Neural cell (in vitro differentiated cells): Measurements from ENCODE around the gene MAMDC2. TPM values are rescaled to one million over a fixed set of nuclear protein-coding genes. Genes with fewer than 3 reads are reported as not detected.

Source experiments
- H2AFZ ChIP-seq: fragments of 200-600, 300-800 bp; sonication (generic), shearing (Covaris generic); 2 replicates; pipeline ENCODE4 v1.6.0; 2014; ENCODE audit warnings: low read depth, mild to moderate bottlenecking, antibody characterized with exemption, low read length, moderate library complexity
- H3F3A ChIP-seq: fragments of 200-600 bp; shearing (Covaris generic); 2 replicates; pipeline ENCODE4 v1.6.1; 2016; ENCODE audit warnings: mild to moderate bottlenecking, moderate library complexity, mixed read lengths, antibody characterized with exemption, low read length; ENCODE audit not compliant: insufficient read depth, poor library complexity, severe bottlenecking
- H3K27ac ChIP-seq: fragments of 200-600, 300-800 bp; sonication (generic), shearing (Covaris generic); 2 replicates; pipeline ENCODE4 v1.5.1; 2014; ENCODE audit warnings: mild to moderate bottlenecking, low read length, moderate library complexity
- H3K27me3 ChIP-seq: fragments of 300-800, 200-600 bp; sonication (generic), shearing (Covaris generic); 2 replicates; pipeline ENCODE4 v1.6.0; 2014; ENCODE audit warnings: mild to moderate bottlenecking, low read depth, low read length, moderate library complexity; ENCODE audit not compliant: insufficient read depth
- H3K36me3 ChIP-seq: fragments of 300-800, 200-600 bp; sonication (generic), shearing (Covaris generic); 2 replicates; pipeline ENCODE4 v1.5.1; 2014; ENCODE audit warnings: mild to moderate bottlenecking, antibody characterized with exemption, low read length, moderate library complexity; ENCODE audit not compliant: insufficient read depth
- H3K4me2 ChIP-seq: fragments of 300-800, 200-600 bp; sonication (generic), shearing (Covaris generic); 2 replicates; pipeline ENCODE4 v1.6.0; 2014; ENCODE audit warnings: mild to moderate bottlenecking, low read length
- H3K4me3 ChIP-seq: fragments of 300-800, 200-600 bp; sonication (generic), shearing (Covaris generic); 2 replicates; pipeline ENCODE4 v1.5.1; 2014; ENCODE audit warnings: mild to moderate bottlenecking, low read length, moderate library complexity
- H3K79me2 ChIP-seq: fragments of 200-600 bp; shearing (Covaris generic); replicated peaks from 2 replicates; pipeline ENCODE4 v1.6.0; 2014; ENCODE audit warnings: mild to moderate bottlenecking, low read length, moderate library complexity; ENCODE audit not compliant: insufficient read depth
- H3K9ac ChIP-seq: fragments of 300-800, 200-600 bp; sonication (generic), shearing (Covaris generic); 2 replicates; pipeline ENCODE4 v1.6.1; 2016; ENCODE audit warnings: mild to moderate bottlenecking, low read length, mixed read lengths
- H3K9me2 ChIP-seq: fragments of 200-600 bp; shearing (Covaris generic); 2 replicates; pipeline ENCODE4 v1.6.1; 2016; ENCODE audit warnings: mild to moderate bottlenecking, low read length, mixed read lengths; ENCODE audit not compliant: insufficient read depth
- H3K9me3 ChIP-seq: fragments of 200-600, 300-800 bp; sonication (generic), shearing (Covaris generic); 2 replicates; pipeline ENCODE4 v1.6.1; 2016; ENCODE audit warnings: mild to moderate bottlenecking, mixed run types, low read length, moderate library complexity, mixed read lengths
- H4K20me1 ChIP-seq: fragments of 200-600 bp; shearing (Covaris generic); 2 replicates; pipeline ENCODE4 v1.6.1; 2016; ENCODE audit warnings: mild to moderate bottlenecking, mixed run types; ENCODE audit not compliant: insufficient read depth
- CTCF ChIP-seq: fragments of 450-650 bp; IDR thresholded peaks from 2 replicates; pipeline ENCODE4 v1.5.1; 2014; ENCODE audit warnings: antibody characterized with exemption, mild to moderate bottlenecking, moderate library complexity; ENCODE audit not compliant: poor library complexity, severe bottlenecking
- EP300 ChIP-seq: fragments of 450-650 bp; conservative IDR thresholded peaks from 2 replicates; pipeline ENCODE4 v1.6.1; 2014; ENCODE audit warnings: antibody characterized with exemption, mild to moderate bottlenecking, moderate library complexity; ENCODE audit not compliant: poor library complexity, severe bottlenecking
- EZH2 ChIP-seq: fragments of 200-600, 300-800 bp; shearing (Covaris generic), sonication (generic); IDR thresholded peaks from 2 replicates; pipeline ENCODE4 v1.6.1; 2014; ENCODE audit warnings: antibody characterized with exemption, low read length, borderline replicate concordance, mild to moderate bottlenecking; ENCODE audit not compliant: insufficient read depth, poor library complexity, severe bottlenecking
- MXI1 ChIP-seq: fragments of 450-650 bp; conservative IDR thresholded peaks from 2 replicates; pipeline ENCODE4 v1.6.1; 2014; ENCODE audit warnings: antibody characterized with exemption, mild to moderate bottlenecking; ENCODE audit not compliant: poor library complexity, severe bottlenecking
- POLR2AphosphoS5 ChIP-seq: IDR thresholded peaks from 2 replicates; pipeline ENCODE4 v1.6.1; 2012
- REST ChIP-seq: IDR thresholded peaks from 2 replicates; pipeline ENCODE4 v1.6.1; 2012; ENCODE audit warnings: borderline replicate concordance
- TAF1 ChIP-seq: IDR thresholded peaks from 2 replicates; pipeline ENCODE4 v1.6.1; 2012; ENCODE audit warnings: low read depth
- polyA plus RNA-seq: library from polyadenylated mRNA; depleted of rRNA; stranded (reverse); fragments of >200 nt; gene quantifications from 2 replicates; pipeline ENCODE4 v1.2.3, GENCODE V29; 2014

MAMDC2 gene
- polyA plus RNA-seq, 1 donor from 2014 or later = 0.30 TPM

GRCh38 chr9:70003901-70004714 lies 39.5 kb upstream of the MAMDC2 start:
- Histone ChIP-seq H3K9ac (no peak overlapping the region), H3K36me3 (no peaks in the 10 kb centered on the region), H3K79me2 (no peaks in the 10 kb centered on the region), H4K20me1 (no peaks in the 10 kb centered on the region), H2AFZ (no peak overlapping the region), H3K27me3 (no peaks in the 10 kb centered on the region), H3K9me2 (no peaks in the 10 kb centered on the region), H3K9me3 (no peaks in the 10 kb centered on the region), H3F3A (no peaks in the 10 kb centered on the region), H3K4me3 (no peak overlapping the region), H3K4me2 (no peak overlapping the region), H3K27ac (no peak overlapping the region)
- TF ChIP-seq CTCF (no peak), EZH2 (no peak), TAF1 (no peak)

- no peak overlapping the region for H3K4me2 ChIP-seq
- no peaks in the 10 kb centered on the region for H3F3A ChIP-seq
- no peak overlapping the region for H3K27ac ChIP-seq
- H3K36me3 ChIP-seq = no peaks in the 10 kb centered on the region
- no peaks in the 10 kb centered on the region for H3K27me3 ChIP-seq
- no peaks in the 10 kb centered on the region for H3K9me2 ChIP-seq
- H2AFZ ChIP-seq = no peak overlapping the region
- no peak overlapping the region for H3K9ac ChIP-seq
- no peaks in the 10 kb centered on the region for H4K20me1 ChIP-seq
- TF ChIP-seq POLR2AphosphoS5 = no peak
- no peak for TF ChIP-seq REST
- no peak for TF ChIP-seq EZH2
- TF ChIP-seq CTCF = no peak
- TF ChIP-seq TAF1 = no peak
- no peak for TF ChIP-seq MXI1
- no peak for TF ChIP-seq EP300
- no peaks in the 10 kb centered on the region for H3K9me3 ChIP-seq
- H3K79me2 ChIP-seq = no peaks in the 10 kb centered on the region
- no peak overlapping the region for H3K4me3 ChIP-seq
These were observed 37.3 kb upstream of the MAMDC2 start for GRCh38 chr9:70006306-70006705.
